ENCODE results near the gene SNTB2.
"Not testable (repeated sequence)": the region's sequence is repeated elsewhere in the genome, so short reads cannot be mapped to it uniquely, and the experiment has no call there.

Gene SNTB2

GRCh38 chr16:69286941-69287713, 100.2 kb downstream of the SNTB2 start:
- DNase-seq (ENCODE audit: low read depth): no peak

- DNase-seq (ENCODE audit: low read depth): not testable (repeated sequence)
Measured at GRCh38 chr16:69291657-69292056, 104.7 kb downstream of the SNTB2 start.

- DNase-seq (ENCODE audit: low read depth): no peak
Measured at GRCh38 chr16:69293401-69293800, 106.4 kb downstream of the SNTB2 start.

GRCh38 chr16:69294051-69294450, 107.1 kb downstream of the SNTB2 start:
- no peak for DNase-seq (ENCODE audit: low read depth)

GRCh38 chr16:69296771-69297170, 109.8 kb downstream of the SNTB2 start:
- DNase-seq (ENCODE audit: low read depth): not testable (repeated sequence)

GRCh38 chr16:69298261-69298660, 111.3 kb downstream of the SNTB2 start:
- DNase-seq (ENCODE audit: low read depth): no peak

- DNase-seq (ENCODE audit: low read depth): no peak
Measured at GRCh38 chr16:69301187-69301586, 114.2 kb downstream of the SNTB2 start.

GRCh38 chr16:69301861-69302260, 114.9 kb downstream of the SNTB2 start:
- DNase-seq (ENCODE audit: low read depth): no peak

- no peak for DNase-seq (ENCODE audit: low read depth)
Measured at GRCh38 chr16:69302301-69302700, 115.3 kb downstream of the SNTB2 start.

GRCh38 chr16:69306031-69306430, 119.1 kb downstream of the SNTB2 start:
- no peak for DNase-seq (ENCODE audit: low read depth)

GRCh38 chr16:69307091-69307490, 120.1 kb downstream of the SNTB2 start:
- DNase-seq (ENCODE audit: low read depth): no peak

GRCh38 chr16:69307856-69308255, 120.9 kb downstream of the SNTB2 start:
- DNase-seq (ENCODE audit: low read depth): no peak

- DNase-seq (ENCODE audit: low read depth): no peak
Measured at GRCh38 chr16:69309316-69309715, 122.4 kb downstream of the SNTB2 start.

GRCh38 chr16:69310653-69311532, 123.9 kb downstream of the SNTB2 start, which contains the start of gene VPS4A:
Gene VPS4A (plus strand): TSS chr16:69311350. CDS start chr16:69311512, 162 bp downstream.
- DNase-seq (ENCODE audit: low read depth): peak; percentile 99

- DNase-seq (ENCODE audit: low read depth): no peak
Measured at GRCh38 chr16:69311533-69312387, 124.8 kb downstream of the SNTB2 start.

GRCh38 chr16:69313469-69313868, 126.5 kb downstream of the SNTB2 start:
- DNase-seq (ENCODE audit: low read depth): no peak

- DNase-seq (ENCODE audit: low read depth): no peak
Measured at GRCh38 chr16:69314534-69314933, 127.6 kb downstream of the SNTB2 start.

GRCh38 chr16:69315486-69316311, 128.7 kb downstream of the SNTB2 start:
- no peak for DNase-seq (ENCODE audit: low read depth)

GRCh38 chr16:69316595-69317034, 129.7 kb downstream of the SNTB2 start:
- no peak for DNase-seq (ENCODE audit: low read depth)

GRCh38 chr16:69318177-69318910, 131.4 kb downstream of the SNTB2 start:
- DNase-seq (ENCODE audit: low read depth): no peak
